ACC112 (cell line): ENCODE measurements around the gene ATR.

Source experiments
- H2AFZ ChIP-seq: fragments of 200-600 bp; sonication (generic); one replicate; pipeline ENCODE4 v1.6.0; 2017; ENCODE audit warnings: antibody characterized with exemption, low read length; ENCODE audit not compliant: unreplicated experiment
- H3K27ac ChIP-seq: fragments of 200-600 bp; sonication (generic); 2 replicates; pipeline ENCODE4 v1.5.1; 2014; ENCODE audit warnings: low read depth, mild to moderate bottlenecking, antibody characterized with exemption, low read length, moderate library complexity
- H3K27me3 ChIP-seq: fragments of 200-600 bp; sonication (generic); 2 replicates; pipeline ENCODE4 v1.6.1; 2014; ENCODE audit warnings: mild to moderate bottlenecking, antibody characterized with exemption, low read length, moderate library complexity, mixed read lengths; ENCODE audit not compliant: insufficient read depth
- H3K36me3 ChIP-seq: fragments of 200-600 bp; sonication (generic); 2 replicates; pipeline ENCODE4 v1.6.1; 2016; ENCODE audit warnings: mild to moderate bottlenecking, antibody characterized with exemption, low read length, moderate library complexity, mixed read lengths; ENCODE audit not compliant: insufficient read depth
- H3K4me1 ChIP-seq: fragments of 200-600 bp; sonication (generic); one replicate; pipeline ENCODE4 v1.6.1; 2016; ENCODE audit warnings: low read length, mixed read lengths; ENCODE audit not compliant: insufficient read depth, unreplicated experiment, control insufficient read depth
- H3K4me3 ChIP-seq: fragments of 200-600 bp; sonication (generic); 2 replicates; pipeline ENCODE4 v1.5.1; 2014; ENCODE audit warnings: mild to moderate bottlenecking, low read depth, low read length
- H3K79me2 ChIP-seq: fragments of 200-600 bp; sonication (generic); one replicate; pipeline ENCODE4 v1.6.0; 2016; ENCODE audit warnings: low read length; ENCODE audit not compliant: control insufficient read depth, unreplicated experiment, insufficient read depth

Gene ATR

GRCh38 chr3:142530296-142530695, 48.2 kb downstream of the ATR start:
- Histone ChIP-seq H3K36me3 (peaks cover 38% of the 10 kb centered on the region), H3K27ac (no peak overlapping the region), H3K4me3 (no peak overlapping the region), H2AFZ (no peak overlapping the region), H3K27me3 (no peaks in the 10 kb centered on the region), H3K79me2 (no peaks in the 10 kb centered on the region), H3K4me1 (no peaks in the 10 kb centered on the region)

DNA sequence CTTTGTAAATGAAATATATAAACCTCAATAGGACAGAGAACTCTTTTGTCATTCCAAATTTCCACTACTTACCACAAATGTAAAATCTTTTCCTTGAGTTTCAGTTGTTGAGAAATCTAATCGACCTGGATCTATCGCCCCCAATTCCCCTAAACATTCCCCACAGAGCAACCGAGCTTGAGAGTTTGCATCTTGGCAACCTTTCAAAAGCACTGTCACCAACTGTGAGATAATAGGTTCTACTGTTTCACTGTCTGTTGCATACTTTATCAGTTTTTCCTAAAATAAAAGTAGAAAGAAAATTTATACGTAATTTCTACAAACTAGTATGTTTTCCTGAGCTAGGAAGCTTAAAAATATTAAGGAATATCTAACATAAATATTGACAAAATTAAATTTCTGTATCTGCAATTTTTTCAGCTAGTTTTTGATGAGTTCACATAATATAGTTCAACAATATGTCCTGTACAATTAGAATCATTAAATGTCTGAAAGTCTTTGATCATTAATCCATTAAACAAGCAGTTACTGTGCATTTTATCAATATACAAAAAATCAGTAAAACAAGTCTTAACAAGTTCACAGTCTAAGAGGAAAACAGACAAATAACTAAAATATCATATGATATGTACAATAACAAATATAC, 54.5 kb downstream of the ATR start:
- no peak overlapping the region for H3K27ac ChIP-seq
- no peaks in the 10 kb centered on the region for H3K4me1 ChIP-seq
- H3K4me3 ChIP-seq, result no peak overlapping the region
- no peak overlapping the region for H2AFZ ChIP-seq
- no peaks in the 10 kb centered on the region for H3K79me2 ChIP-seq
- H3K36me3 ChIP-seq, result peaks cover 21% of the 10 kb centered on the region
- H3K27me3 ChIP-seq, result no peaks in the 10 kb centered on the region

DNA sequence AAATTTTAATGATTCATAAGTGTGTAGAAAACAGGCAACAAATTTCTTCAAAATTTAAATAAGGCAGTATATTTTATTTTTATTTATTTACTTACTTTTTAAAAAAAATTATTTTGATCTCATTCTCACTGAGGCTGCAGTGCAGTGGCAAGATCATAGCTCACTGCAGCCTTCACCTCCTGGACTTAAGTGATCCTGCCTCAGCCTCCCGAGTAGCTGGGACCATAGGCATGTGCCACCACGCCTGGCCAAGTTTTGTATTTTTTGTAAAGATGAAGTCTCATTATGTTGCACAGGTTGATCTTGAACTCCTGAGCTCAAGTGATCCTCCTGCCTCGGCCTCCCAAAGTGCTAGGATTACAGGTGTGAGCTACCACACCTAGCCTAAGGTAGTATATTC, 69.5 kb downstream of the ATR start:
- peaks cover 12% of the 10 kb centered on the region for H3K36me3 ChIP-seq
- no peak overlapping the region for H3K4me3 ChIP-seq
- no peak overlapping the region for H2AFZ ChIP-seq
- no peaks in the 10 kb centered on the region for H3K27me3 ChIP-seq
- H3K79me2 ChIP-seq, result no peaks in the 10 kb centered on the region
- no peak overlapping the region for H3K27ac ChIP-seq
- no peaks in the 10 kb centered on the region for H3K4me1 ChIP-seq

DNA sequence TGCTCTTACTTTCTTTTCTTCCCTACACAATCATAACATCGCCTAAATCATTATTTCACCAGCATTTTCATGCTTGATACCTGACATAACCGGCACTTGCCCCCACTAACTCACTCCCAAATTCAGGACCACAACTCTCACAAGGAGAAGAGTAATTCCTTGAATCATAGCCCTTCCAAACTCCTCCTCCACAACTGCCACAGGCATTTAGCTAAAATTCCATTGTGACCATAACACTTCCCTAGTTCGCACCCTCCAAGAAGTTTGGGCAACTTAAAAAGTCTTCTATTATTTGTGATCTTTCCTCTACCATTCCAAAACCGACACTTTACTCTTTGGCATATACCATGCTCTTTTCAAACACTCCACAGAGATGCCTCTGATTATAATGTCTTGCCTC, 71.3 kb downstream of the ATR start:
- Histone ChIP-seq H3K27ac (no peak overlapping the region), H3K4me3 (no peak overlapping the region), H2AFZ (no peak overlapping the region), H3K36me3 (peaks cover 18% of the 10 kb centered on the region), H3K27me3 (no peaks in the 10 kb centered on the region), H3K4me1 (no peaks in the 10 kb centered on the region), H3K79me2 (no peaks in the 10 kb centered on the region)

- Histone ChIP-seq H2AFZ (no peak overlapping the region), H3K36me3 (peaks cover 21% of the 10 kb centered on the region; the same call in 1 of the 2 replicates), H3K4me1 (peaks cover 31% of the 10 kb centered on the region), H3K27ac (0 out of 2 replicates have a peak overlapping the region, but pooled peaks have one; percentile 89), H3K79me2 (no peaks in the 10 kb centered on the region), H3K4me3 (no peak overlapping the region), H3K27me3 (no peaks in the 10 kb centered on the region)
Measured at GRCh38 chr3:142502187-142502985, 76.1 kb downstream of the ATR start.

DNA sequence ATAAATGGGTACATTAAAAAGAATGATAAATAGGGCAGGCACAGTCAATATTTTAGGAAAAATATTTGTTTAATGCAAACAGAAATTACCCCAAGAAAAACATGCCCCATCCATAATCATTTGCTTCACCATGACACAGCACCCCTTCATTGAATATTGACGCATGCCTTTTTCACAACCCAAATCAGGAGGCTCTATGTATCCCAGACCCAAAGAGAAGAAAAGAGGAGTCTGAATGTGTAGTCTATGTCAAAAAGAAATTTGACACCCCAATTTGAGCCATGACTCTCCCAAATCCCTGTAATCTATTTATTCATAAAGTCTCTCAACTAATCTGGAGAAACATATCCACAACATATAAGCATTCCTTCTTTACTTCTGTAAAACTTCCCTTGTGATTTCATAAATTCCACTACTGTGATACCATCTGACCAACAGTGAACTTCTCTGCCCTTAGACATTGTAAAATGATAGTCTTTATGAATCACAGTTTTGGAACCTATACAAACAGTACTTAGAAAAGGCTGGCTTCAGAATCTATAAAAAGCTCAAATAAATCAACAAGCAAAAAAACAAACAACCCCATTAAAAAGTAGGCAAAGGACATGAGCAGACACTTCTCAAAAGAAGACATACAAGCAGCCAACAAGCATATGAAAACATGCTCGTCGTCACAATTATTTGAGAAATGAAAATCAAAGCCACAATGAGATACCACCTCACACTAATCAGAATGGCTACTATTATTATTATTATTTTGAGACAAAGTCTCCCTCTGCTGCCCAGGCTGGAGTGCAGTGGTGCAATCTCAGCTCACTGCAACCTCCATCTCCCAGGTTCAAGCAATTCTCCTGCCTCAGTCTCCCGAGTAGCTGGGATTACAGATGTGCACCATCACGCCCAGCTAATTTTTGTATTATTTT, 77.3 kb downstream of the ATR start:
- H3K36me3 ChIP-seq, result peaks cover 27% of the 10 kb centered on the region
- H3K27me3 ChIP-seq, result no peaks in the 10 kb centered on the region
- peak overlapping the region; percentile 36 for H3K4me3 ChIP-seq
- H3K4me1 ChIP-seq, result peaks cover 31% of the 10 kb centered on the region
- H2AFZ ChIP-seq, result no peak overlapping the region
- H3K79me2 ChIP-seq, result no peaks in the 10 kb centered on the region
- peak overlapping the region; percentile 89 for H3K27ac ChIP-seq

- H3K79me2 ChIP-seq, result no peaks in the 10 kb centered on the region
- no peak overlapping the region for H2AFZ ChIP-seq
- peaks cover 31% of the 10 kb centered on the region for H3K4me1 ChIP-seq
- H3K27ac ChIP-seq, result peak overlapping the region; percentile 89
- H3K27me3 ChIP-seq, result no peaks in the 10 kb centered on the region
- 0 out of 2 replicates have a peak overlapping the region, but pooled peaks have one; percentile 9 for H3K4me3 ChIP-seq
- peaks cover 25% of the 10 kb centered on the region for H3K36me3 ChIP-seq
Measured at GRCh38 chr3:142500211-142500610, 78.3 kb downstream of the ATR start.

- Histone ChIP-seq H3K79me2 (no peaks in the 10 kb centered on the region), H3K36me3 (peaks cover 31% of the 10 kb centered on the region), H2AFZ (no peak overlapping the region), H3K27me3 (no peaks in the 10 kb centered on the region), H3K27ac (peak overlapping the region; percentile 77), H3K4me1 (peaks cover 31% of the 10 kb centered on the region), H3K4me3 (no peak overlapping the region)
Measured at GRCh38 chr3:142498397-142499180, 79.9 kb downstream of the ATR start.

GRCh38 chr3:142497729-142498128, 80.8 kb downstream of the ATR start:
- H3K4me3 ChIP-seq, result no peak overlapping the region
- H3K4me1 ChIP-seq, result peaks cover 31% of the 10 kb centered on the region
- no peaks in the 10 kb centered on the region for H3K27me3 ChIP-seq
- H3K27ac ChIP-seq, result peak overlapping the region; percentile 77
- peaks cover 37% of the 10 kb centered on the region for H3K36me3 ChIP-seq
- H2AFZ ChIP-seq, result no peak overlapping the region
- H3K79me2 ChIP-seq, result no peaks in the 10 kb centered on the region

GRCh38 chr3:142495103-142495502, 83.4 kb downstream of the ATR start:
- Histone ChIP-seq H3K27me3 (no peaks in the 10 kb centered on the region), H3K79me2 (no peaks in the 10 kb centered on the region), H3K27ac (no peak overlapping the region), H3K4me3 (no peak overlapping the region), H3K36me3 (peaks cover 47% of the 10 kb centered on the region), H3K4me1 (peaks cover 17% of the 10 kb centered on the region), H2AFZ (no peak overlapping the region)
